ENCODE data around the gene TRMT11. TPM values are rescaled to one million over a fixed set of nuclear protein-coding genes. Genes with fewer than 3 reads are reported as not detected.

The TRMT11 gene
- total and polyA plus RNA-seq, 2 of the 8 experiments (the other 6 are each of a cell fraction or from before 2014, with no cell fraction given): 19.7 to 32.4 TPM

DNA sequence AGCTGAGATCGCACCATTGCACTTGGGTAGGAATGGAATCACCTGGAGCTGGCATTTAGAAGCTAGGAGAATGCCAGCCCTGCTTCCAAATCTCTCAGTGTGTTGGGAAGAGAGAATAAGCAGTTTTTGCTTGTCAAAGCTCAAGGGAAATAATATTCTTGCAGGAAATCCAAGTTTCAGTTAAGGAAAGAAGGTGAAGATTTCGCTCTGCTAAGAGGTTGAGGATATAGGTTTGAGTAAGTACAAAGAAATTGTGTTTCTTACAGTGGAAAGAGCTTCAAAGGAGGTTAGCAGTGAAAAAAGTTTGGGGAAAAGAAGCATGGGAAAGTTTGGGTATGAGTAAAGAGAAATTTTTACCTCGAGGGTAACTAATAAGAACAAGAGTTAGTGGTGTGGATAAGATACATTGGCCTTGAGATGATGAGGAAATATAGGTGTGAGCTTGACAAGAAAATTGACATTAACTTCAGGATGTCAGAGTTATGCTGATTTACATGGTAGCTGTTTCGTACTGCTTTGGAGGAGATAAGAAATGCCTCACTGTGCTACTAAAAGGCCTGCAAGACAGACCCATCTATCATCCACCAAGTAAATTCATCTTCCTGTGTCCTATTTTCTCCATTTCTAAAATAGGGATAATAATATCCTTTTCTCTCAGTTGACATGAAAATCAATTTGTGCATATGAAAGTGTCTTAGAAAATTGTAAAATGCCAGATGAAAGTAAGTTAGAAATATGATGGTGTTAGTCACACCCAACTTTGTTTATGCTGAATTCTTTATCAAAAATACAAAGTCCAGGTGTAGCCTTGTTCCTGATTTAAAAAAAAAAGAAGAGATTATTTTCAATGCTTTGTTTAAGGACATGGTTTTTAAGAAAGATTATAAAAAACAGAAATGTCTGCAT lies 42.6 kb upstream of the TRMT11 start:
- Histone ChIP-seq H3K79me1 (ENCODE audit: low read depth, low read length) (no peaks in the 10 kb centered on the region), H3K4ac (replicated peaks; ENCODE audit: insufficient read length, low read depth, low read length) (no peak overlapping the region), H3K36me3 (ENCODE audit: control insufficient read depth in 2 of 4, insufficient read depth in 4 of 4, low read length in 3 of 4) (no peaks in the 10 kb centered on the region), H4K20me1 (replicated peaks in 1 of 2; ENCODE audit: control insufficient read depth in 1 of 2, insufficient read depth in 2 of 2, low read length in 2 of 2) (no peaks in the 10 kb centered on the region), H3K4me3 (ENCODE audit: extremely low read depth in 1 of 4, insufficient read depth in 2 of 4, low read depth in 3 of 4, low read length in 4 of 4) (no peak overlapping the region), H2AFZ (ENCODE audit: low read length) (no peak overlapping the region), H3K23ac (ENCODE audit: insufficient read length) (no peak overlapping the region), H2BK20ac (ENCODE audit: low read length) (no peak overlapping the region), H2BK120ac (replicated peaks; ENCODE audit: low read depth, low read length) (no peak overlapping the region), H3K23me2 (ENCODE audit: low read depth, low read length) (no peaks in the 10 kb centered on the region), H3K14ac (ENCODE audit: insufficient read length) (no peak overlapping the region), H3K27ac (ENCODE audit: low read depth, low read length) (no peak overlapping the region), H3K27me3 (replicated peaks in 1 of 4; ENCODE audit: control insufficient read depth in 3 of 4, extremely low read depth in 1 of 4, insufficient read depth in 3 of 4, low read length in 3 of 4) (no peaks in the 10 kb centered on the region; a peak in 2 of 7 replicates), H3K56ac (replicated peaks; ENCODE audit: insufficient read length, low read depth, low read length) (no peak overlapping the region), H3K9ac (replicated peaks in 1 of 4; ENCODE audit: extremely low read depth in 1 of 4, low read depth in 3 of 4, low read length in 3 of 4) (no peak overlapping the region), H3K79me2 (ENCODE audit: control insufficient read depth in 1 of 2, insufficient read depth in 2 of 2, low read length in 2 of 2) (no peaks in the 10 kb centered on the region), H2AK5ac (ENCODE audit: low read depth, low read length) (no peak overlapping the region), H3K18ac (ENCODE audit: extremely low read depth, low read length) (no peak overlapping the region), H3K4me1 (replicated peaks in 1 of 4; ENCODE audit: control insufficient read depth in 3 of 4, insufficient read depth in 4 of 4, low read length in 3 of 4) (no peaks in the 10 kb centered on the region), H4K5ac (ENCODE audit: insufficient read length, low read depth, low read length) (no peak overlapping the region), H3K9me3 (ENCODE audit: insufficient read depth in 2 of 2, low read depth in 1 of 2, low read length in 1 of 2) (no peaks in the 10 kb centered on the region), H4K91ac (replicated peaks; ENCODE audit: insufficient read length, low read length) (no peak overlapping the region), H2BK15ac (ENCODE audit: low read length) (no peak overlapping the region), H2BK5ac (ENCODE audit: low read depth, low read length) (no peak overlapping the region), H3K4me2 (ENCODE audit: insufficient read depth in 1 of 2, low read depth in 2 of 2, low read length in 2 of 2) (no peak overlapping the region), H2BK12ac (ENCODE audit: low read depth, low read length) (no peak overlapping the region), H4K8ac (ENCODE audit: extremely low read depth, insufficient read depth, low read length) (no peak overlapping the region)
- ChIA-PET POLR2A (ENCODE audit: partially characterized antibody) (no interaction called here), CTCF (ENCODE audit: partially characterized antibody) (interaction anchor here (0.6 to 2.5 kb wide), 3 partner anchors 10 to 13 kb away, joined by 3 to 13 read pairs (median 12); partner anchors contain the start of gene HINT3)
- WGBS, 2 experiments (ENCODE audit: extremely low coverage in 1 of 2, insufficient coverage in 1 of 2, insufficient read length in 1 of 2, insufficient replicate concordance in 2 of 2, low coverage in 1 of 2, low lambda C conversion rate in 2 of 2, missing lambda C conversion rate in 1 of 2): 92% methylated on average over 4 of the region's 4 CpGs; no CpG with 5 or more reads in 1 of the 2 experiments
- FAIRE-seq (no peak), DNase-seq (ENCODE audit: low read depth in 1 of 2, low spot score in 2 of 2) (no peak)
- TF ChIP-seq KDM4A (IDR thresholded peaks at IDR 0.05; ENCODE audit: low read depth, low read length, severe bottlenecking): no peak
- TF ChIP-seq CHD2 (IDR thresholded peaks at IDR 0.05; ENCODE audit: low read length): no peak
- no peak for TF ChIP-seq ASH2L (IDR thresholded peaks at IDR 0.05; ENCODE audit: low read length)
- no peak for TF ChIP-seq CHD1 (IDR thresholded peaks at IDR 0.05; ENCODE audit: low read depth, low read length)
- TF ChIP-seq, protein P1, sequence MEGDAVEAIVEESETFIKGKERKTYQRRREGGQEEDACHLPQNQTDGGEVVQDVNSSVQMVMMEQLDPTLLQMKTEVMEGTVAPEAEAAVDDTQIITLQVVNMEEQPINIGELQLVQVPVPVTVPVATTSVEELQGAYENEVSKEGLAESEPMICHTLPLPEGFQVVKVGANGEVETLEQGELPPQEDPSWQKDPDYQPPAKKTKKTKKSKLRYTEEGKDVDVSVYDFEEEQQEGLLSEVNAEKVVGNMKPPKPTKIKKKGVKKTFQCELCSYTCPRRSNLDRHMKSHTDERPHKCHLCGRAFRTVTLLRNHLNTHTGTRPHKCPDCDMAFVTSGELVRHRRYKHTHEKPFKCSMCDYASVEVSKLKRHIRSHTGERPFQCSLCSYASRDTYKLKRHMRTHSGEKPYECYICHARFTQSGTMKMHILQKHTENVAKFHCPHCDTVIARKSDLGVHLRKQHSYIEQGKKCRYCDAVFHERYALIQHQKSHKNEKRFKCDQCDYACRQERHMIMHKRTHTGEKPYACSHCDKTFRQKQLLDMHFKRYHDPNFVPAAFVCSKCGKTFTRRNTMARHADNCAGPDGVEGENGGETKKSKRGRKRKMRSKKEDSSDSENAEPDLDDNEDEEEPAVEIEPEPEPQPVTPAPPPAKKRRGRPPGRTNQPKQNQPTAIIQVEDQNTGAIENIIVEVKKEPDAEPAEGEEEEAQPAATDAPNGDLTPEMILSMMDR (IDR thresholded peaks at IDR 0.05; ENCODE audit: control extremely low read depth in 1 of 3, insufficient read depth in 1 of 3, low read depth in 1 of 3, low read length in 3 of 3): no peak
- TF ChIP-seq POLR2A (IDR thresholded peaks at IDR 0.05; ENCODE audit: control extremely low read depth in 1 of 2, low read depth in 2 of 2, low read length in 2 of 2): no peak
- no peak for TF ChIP-seq SAP30 (IDR thresholded peaks at IDR 0.05; ENCODE audit: insufficient read depth, insufficient replicate concordance, low read length)
- TF ChIP-seq JUND (IDR thresholded peaks at IDR 0.05; ENCODE audit: low read length): no peak
- TF ChIP-seq YY1 (IDR thresholded peaks at IDR 0.05; ENCODE audit: low read depth, low read length): no peak
